Measurements from ENCODE around the gene RAD51B. TPM values are rescaled to one million over a fixed set of nuclear protein-coding genes. Genes with fewer than 3 reads are reported as not detected.

Gene RAD51B
- polyA plus RNA-seq, 3 donors, result 3.6 to 11.6 (median 9.4) TPM

DNA sequence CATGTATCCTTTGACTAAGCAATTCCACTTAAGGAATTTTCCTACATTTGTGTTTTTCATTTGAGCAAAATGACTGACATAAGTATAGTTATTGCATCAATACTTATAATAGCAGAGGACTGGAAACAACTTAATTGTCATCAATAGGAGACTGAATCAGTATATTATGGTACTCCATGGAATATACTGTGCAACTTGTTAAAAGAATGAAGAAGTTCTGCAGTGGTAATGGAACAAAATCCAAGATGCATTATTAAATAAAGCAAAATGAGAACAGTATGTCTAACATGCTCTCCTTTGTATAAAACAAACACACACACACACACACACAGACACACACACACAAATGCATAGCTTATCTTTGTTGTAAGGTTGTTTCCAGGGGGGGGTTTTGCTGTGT, 303.1 kb downstream of the RAD51B start:
- H3K27ac Mint-ChIP-seq, result peak overlapping the region in 1 of 7 donors; percentile 40
- Histone ChIP-seq H3K9ac (ENCODE audit: insufficient read depth, low read length, poor library complexity, severe bottlenecking) (no peak overlapping the region), H2AFZ (ENCODE audit: insufficient read depth, low read depth, low read length, poor library complexity, severe bottlenecking) (no peak overlapping the region), H3K36me3 (replicated peaks in 1 of 2; ENCODE audit: control insufficient read depth in 1 of 2, insufficient read depth in 2 of 2, low read length in 2 of 2) (no peaks in the 10 kb centered on the region), H3K4me3 (replicated peaks in 1 of 3; ENCODE audit: low read depth in 2 of 3, low read length in 3 of 3) (no peak overlapping the region), H4K20me1 (ENCODE audit: insufficient read depth, low read length) (no peaks in the 10 kb centered on the region), H3K9me3 (replicated peaks in 1 of 2; ENCODE audit: control insufficient read depth in 1 of 2, insufficient read depth in 1 of 2, low read length in 2 of 2) (no peaks in the 10 kb centered on the region), H3K4me2 (replicated peaks; ENCODE audit: extremely low read depth, low read length, poor library complexity, severe bottlenecking) (no peak overlapping the region), H3K79me2 (ENCODE audit: insufficient read depth, low read length) (no peaks in the 10 kb centered on the region), H3K27ac (ENCODE audit: low read depth in 1 of 2, low read length in 2 of 2) (no peak overlapping the region), H3K27me3 (ENCODE audit: control insufficient read depth in 2 of 2, insufficient read depth in 2 of 2, low read length in 2 of 2) (no peaks in the 10 kb centered on the region), H3K4me1 (ENCODE audit: control insufficient read depth in 1 of 2, insufficient read depth in 2 of 2, low read length in 2 of 2) (no peaks in the 10 kb centered on the region)
- intact Hi-C loops (cut with micrococcal nuclease), result no loop called here
- H3K9me3 Mint-ChIP-seq, result peaks cover 2 to 12% (median 7%) of the 10 kb centered on the region in 7 donors
- no peaks in the 10 kb centered on the region for H3K4me1 Mint-ChIP-seq
- TF ChIP-seq, protein P1, sequence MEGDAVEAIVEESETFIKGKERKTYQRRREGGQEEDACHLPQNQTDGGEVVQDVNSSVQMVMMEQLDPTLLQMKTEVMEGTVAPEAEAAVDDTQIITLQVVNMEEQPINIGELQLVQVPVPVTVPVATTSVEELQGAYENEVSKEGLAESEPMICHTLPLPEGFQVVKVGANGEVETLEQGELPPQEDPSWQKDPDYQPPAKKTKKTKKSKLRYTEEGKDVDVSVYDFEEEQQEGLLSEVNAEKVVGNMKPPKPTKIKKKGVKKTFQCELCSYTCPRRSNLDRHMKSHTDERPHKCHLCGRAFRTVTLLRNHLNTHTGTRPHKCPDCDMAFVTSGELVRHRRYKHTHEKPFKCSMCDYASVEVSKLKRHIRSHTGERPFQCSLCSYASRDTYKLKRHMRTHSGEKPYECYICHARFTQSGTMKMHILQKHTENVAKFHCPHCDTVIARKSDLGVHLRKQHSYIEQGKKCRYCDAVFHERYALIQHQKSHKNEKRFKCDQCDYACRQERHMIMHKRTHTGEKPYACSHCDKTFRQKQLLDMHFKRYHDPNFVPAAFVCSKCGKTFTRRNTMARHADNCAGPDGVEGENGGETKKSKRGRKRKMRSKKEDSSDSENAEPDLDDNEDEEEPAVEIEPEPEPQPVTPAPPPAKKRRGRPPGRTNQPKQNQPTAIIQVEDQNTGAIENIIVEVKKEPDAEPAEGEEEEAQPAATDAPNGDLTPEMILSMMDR (IDR thresholded peaks at IDR 0.05), result no peak
- no peaks in the 10 kb centered on the region for H3K27me3 Mint-ChIP-seq (ENCODE audit: low read depth in 3 of 3)
- no peak overlapping the region for H3K4me3 Mint-ChIP-seq
- peaks cover 0 to 2% of the 10 kb centered on the region in 2 donors for H3K36me3 Mint-ChIP-seq
- no peak for DNase-seq

DNA sequence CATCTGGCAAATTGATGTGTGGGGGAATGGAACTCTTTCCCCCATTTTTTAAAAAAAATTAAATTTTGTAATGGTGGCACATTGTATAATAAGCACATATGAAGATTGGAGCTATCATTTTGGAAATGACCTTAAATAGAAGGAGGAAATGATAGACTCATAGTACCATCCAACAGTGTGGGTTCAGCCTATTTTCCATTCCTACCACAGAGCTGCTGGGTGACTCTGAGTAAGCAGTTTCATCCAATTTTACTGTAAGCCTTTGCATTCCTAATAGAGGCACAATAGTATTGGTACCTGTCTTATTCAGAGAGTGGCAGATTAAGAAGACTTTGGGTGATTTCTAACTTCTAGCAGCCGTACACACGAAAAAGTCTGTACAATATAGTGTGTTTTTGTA, 304.5 kb downstream of the RAD51B start:
- no CpG with 5 or more reads among the region's 2 CpGs for WGBS (ENCODE audit: insufficient coverage)
- Histone ChIP-seq H4K20me1 (ENCODE audit: insufficient read depth, low read length) (no peaks in the 10 kb centered on the region), H3K79me2 (ENCODE audit: insufficient read depth, low read length) (no peaks in the 10 kb centered on the region), H2AFZ (ENCODE audit: insufficient read depth, low read depth, low read length, poor library complexity, severe bottlenecking) (no peak overlapping the region), H3K4me3 (replicated peaks in 1 of 3; ENCODE audit: low read depth in 2 of 3, low read length in 3 of 3) (no peak overlapping the region), H3K9me3 (replicated peaks in 1 of 2; ENCODE audit: control insufficient read depth in 1 of 2, insufficient read depth in 1 of 2, low read length in 2 of 2) (no peaks in the 10 kb centered on the region), H3K4me1 (ENCODE audit: control insufficient read depth in 1 of 2, insufficient read depth in 2 of 2, low read length in 2 of 2) (no peaks in the 10 kb centered on the region), H3K27ac (ENCODE audit: low read depth in 1 of 2, low read length in 2 of 2) (no peak overlapping the region), H3K4me2 (replicated peaks; ENCODE audit: extremely low read depth, low read length, poor library complexity, severe bottlenecking) (no peak overlapping the region), H3K27me3 (ENCODE audit: control insufficient read depth in 2 of 2, insufficient read depth in 2 of 2, low read length in 2 of 2) (no peaks in the 10 kb centered on the region), H3K36me3 (replicated peaks in 1 of 2; ENCODE audit: control insufficient read depth in 1 of 2, insufficient read depth in 2 of 2, low read length in 2 of 2) (no peaks in the 10 kb centered on the region), H3K9ac (ENCODE audit: insufficient read depth, low read length, poor library complexity, severe bottlenecking) (no peak overlapping the region)
- intact Hi-C loops (cut with micrococcal nuclease), result no loop called here
- Mint-ChIP-seq H3K27me3 (ENCODE audit: low read depth in 3 of 3) (no peaks in the 10 kb centered on the region), H3K4me3 (no peak overlapping the region), H3K27ac (no peak overlapping the region), H3K4me1 (no peaks in the 10 kb centered on the region), H3K9me3 (peaks cover 2 to 12% (median 7%) of the 10 kb centered on the region in 7 donors), H3K36me3 (peaks cover 0 to 2% of the 10 kb centered on the region in 2 donors)
- no peak for DNase-seq
- TF ChIP-seq, protein P1 (IDR thresholded peaks at IDR 0.05), result no peak
